H7 (cell line): ENCODE results near the gene METTL24. TPM values are rescaled to one million over a fixed set of nuclear protein-coding genes. Genes with fewer than 3 reads are reported as not detected.
"Not testable (repeated sequence)": the region's sequence is repeated elsewhere in the genome, so short reads cannot be mapped to it uniquely, and the experiment has no call there.

Experiments
- DNase-seq: peaks from one replicate; pipeline ENCODE4 v3.0.0; 2012
- H3K27me3 ChIP-seq: 2 replicates; pipeline ENCODE4 v1.6.0; 2011; ENCODE audit warnings: mild to moderate bottlenecking, low read length; ENCODE audit not compliant: control insufficient read depth, insufficient read depth
- H3K36me3 ChIP-seq: replicated peaks from 2 replicates; pipeline ENCODE4 v1.5.1; 2011; ENCODE audit warnings: low read length; ENCODE audit not compliant: control insufficient read depth, insufficient read depth
- H3K4me3 ChIP-seq: 2 replicates; pipeline ENCODE4 v1.5.1; 2011; ENCODE audit warnings: low read depth, mild to moderate bottlenecking, control low read depth, low read length, moderate library complexity; ENCODE audit not compliant: insufficient read depth
- total RNA-seq: library from RNA; depleted of rRNA; stranded (reverse); fragments of >200 nt; shearing (Covaris generic); gene quantifications from 2 replicates; pipeline ENCODE4 v1.2.3, GENCODE V29; 2014

The METTL24 gene
- total RNA-seq, 1 experiment from 2014 or later, result 0.69 TPM

DNA sequence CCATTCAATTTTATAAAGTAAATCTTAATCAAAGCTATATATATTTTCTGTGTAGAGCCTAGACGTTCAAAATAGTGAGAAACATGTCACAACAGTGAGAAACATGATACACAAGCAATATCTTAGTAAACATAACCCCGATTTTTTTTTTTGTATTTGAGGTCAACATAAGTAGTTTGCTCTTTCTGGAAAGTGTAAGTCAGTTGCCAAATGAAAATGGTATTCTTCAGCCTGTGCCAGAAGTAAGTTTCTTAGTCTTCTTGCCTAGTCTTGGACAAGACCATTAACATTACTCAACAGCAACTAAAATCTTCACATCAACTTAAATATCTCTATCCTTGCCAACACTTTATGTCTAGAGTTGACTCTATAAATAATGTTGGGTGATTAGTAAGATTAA, 59.7 kb downstream of the METTL24 start:
- Histone ChIP-seq H3K36me3 (no peaks in the 10 kb centered on the region), H3K27me3 (no peaks in the 10 kb centered on the region), H3K4me3 (no peak overlapping the region)
- no peak for DNase-seq

DNA sequence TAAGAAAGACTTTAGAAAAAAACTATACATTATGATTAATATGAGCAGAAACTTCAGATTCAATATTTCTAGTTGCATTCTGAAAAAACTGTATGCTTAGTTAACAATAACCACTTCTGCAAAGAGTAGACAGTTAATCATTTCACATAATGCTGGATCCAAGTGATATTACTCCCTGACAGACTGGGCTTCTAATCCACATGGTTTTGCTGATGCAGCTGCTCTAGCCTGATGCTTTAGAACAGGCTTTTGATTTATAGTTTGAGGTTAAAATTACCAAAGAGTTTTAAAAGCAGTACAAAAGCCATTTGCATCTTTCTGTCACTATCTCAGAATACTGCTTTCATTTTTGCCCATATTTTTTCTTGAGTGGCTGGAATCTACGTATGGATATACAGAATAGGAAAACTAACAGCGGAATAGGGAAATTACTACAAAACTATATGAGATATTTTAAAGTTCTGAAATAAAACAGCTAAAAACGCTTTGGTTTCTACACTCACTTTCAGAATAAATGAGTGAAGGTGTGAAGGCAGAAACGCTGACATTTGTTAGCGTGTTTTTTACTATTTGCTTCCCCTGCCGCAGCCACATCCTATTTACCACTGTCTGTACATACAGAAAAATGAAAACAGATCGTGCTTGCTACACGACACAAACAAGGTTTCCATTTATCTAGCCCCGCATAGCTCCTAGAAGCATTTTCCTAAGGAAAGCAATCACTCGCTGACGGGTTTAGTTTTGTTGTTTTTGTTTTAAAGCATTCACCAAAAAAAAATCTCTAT, 61.7 kb downstream of the METTL24 start:
- Histone ChIP-seq H3K4me3 (no peak overlapping the region), H3K27me3 (no peaks in the 10 kb centered on the region), H3K36me3 (no peaks in the 10 kb centered on the region)
- no peak for DNase-seq

- DNase-seq, result no peak
- no peaks in the 10 kb centered on the region for H3K27me3 ChIP-seq
- no peaks in the 10 kb centered on the region for H3K36me3 ChIP-seq
- H3K4me3 ChIP-seq, result no peak overlapping the region
Observed at GRCh38 chr6:110295451-110296165, 62.5 kb downstream of the METTL24 start.

DNA sequence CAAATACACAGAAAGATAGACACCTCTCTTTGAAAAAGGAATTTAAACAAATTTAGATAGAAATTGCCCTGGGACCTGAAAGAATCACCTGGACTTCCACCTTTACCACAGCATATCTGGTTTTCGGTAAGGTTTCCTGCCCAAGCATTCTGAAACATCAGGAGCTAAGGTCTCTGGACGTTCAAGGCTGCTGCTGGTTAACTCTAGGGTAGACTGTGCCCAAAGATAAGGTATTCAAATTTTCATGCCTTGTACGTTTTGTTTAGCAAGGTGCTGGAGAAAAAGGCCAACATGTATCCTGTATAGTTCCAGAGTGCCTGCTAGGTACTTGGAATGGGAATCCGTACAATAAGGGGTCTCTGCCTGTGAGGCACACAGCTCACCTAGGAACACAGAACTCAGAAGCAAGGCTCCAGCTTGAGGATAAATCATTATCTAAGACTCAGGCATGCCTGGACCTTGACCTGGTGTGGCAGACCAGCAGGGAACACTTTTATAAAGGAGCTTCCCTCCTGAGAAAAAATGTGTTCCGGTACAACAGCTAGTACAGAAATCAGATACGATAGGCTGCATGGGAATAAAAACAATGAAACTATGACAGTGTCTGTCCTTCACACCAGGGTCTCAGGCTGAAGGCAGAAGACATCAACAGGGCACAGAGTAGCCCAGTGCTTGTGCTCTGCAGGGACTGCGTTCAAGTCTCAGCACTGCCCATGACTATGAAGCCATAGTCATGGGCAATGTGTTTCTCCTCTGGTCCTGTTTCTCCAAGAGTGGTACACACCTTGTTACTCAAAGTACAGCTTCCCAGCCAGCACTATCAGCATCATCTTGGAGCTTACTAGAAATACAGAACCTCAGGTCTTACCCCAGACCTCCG, 70.4 kb downstream of the METTL24 start:
- H3K4me3 ChIP-seq, result no peak overlapping the region
- no peaks in the 10 kb centered on the region for H3K27me3 ChIP-seq
- no peaks in the 10 kb centered on the region for H3K36me3 ChIP-seq
- DNase-seq, result no peak

- DNase-seq, result no peak
- H3K4me3 ChIP-seq, result no peak overlapping the region
- H3K36me3 ChIP-seq, result no peaks in the 10 kb centered on the region
- no peaks in the 10 kb centered on the region for H3K27me3 ChIP-seq
Observed at GRCh38 chr6:110285306-110286060, 72.7 kb downstream of the METTL24 start.

DNA sequence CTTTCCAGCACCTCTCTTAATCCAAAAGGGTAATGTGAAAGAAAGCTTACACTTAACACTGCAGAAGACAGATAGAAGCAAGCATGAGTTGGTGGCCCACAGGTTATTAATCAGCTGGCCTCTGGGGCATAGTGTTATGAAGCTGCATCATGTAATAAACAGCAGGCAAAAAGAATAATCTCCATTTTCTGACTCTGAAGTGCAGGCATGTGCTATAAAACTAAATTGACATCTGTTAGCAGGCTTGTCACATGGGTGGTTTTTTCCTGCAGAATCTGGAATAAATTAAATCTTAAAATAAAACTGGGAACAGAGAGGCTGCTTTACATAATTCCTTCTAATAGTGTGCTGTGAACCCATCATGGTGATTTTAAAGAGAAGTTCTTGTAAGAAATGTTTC, 73.3 kb downstream of the METTL24 start:
- no peaks in the 10 kb centered on the region for H3K27me3 ChIP-seq
- no peaks in the 10 kb centered on the region for H3K36me3 ChIP-seq
- DNase-seq, result no peak
- no peak overlapping the region for H3K4me3 ChIP-seq

DNA sequence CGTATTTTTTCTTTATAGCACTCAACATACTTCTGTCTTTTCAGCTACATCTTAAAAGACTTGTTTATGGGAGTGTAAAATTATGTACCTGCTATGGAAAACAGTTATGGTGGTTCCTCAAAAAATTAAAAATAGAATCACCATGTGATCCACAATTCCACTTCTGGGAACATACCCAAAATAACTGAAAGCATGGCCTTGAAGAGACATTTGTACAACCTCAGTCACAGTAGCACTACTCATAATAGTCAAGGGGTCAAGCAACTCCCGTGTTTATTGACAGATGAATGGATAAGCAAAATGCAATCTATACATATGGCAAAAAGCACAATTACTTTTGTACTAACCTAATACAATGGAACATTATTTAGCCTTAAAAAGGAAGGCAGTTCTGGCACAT, 74.5 kb downstream of the METTL24 start:
- Histone ChIP-seq H3K4me3 (no peak overlapping the region), H3K36me3 (no peaks in the 10 kb centered on the region), H3K27me3 (no peaks in the 10 kb centered on the region)
- no peak for DNase-seq

DNA sequence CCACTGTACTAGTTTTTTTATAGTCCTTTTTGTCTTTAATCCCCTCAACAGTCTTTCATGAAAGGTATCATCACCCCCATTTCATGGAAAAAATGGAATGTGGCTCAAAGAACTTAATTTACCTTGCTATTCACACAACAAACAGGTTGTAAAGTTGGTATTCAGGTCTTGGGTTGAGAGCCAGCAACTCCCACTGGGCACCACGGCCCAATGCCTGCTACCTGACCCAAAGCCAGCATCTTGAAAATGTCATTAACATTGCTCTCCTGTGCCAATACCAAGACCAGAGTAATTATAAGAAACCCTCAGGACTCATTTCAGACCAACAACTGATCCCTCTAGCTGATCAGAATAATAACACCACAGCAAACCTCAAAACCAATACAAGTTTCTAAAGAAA, 75.7 kb downstream of the METTL24 start:
- no peaks in the 10 kb centered on the region for H3K27me3 ChIP-seq
- H3K36me3 ChIP-seq, result no peaks in the 10 kb centered on the region
- DNase-seq, result no peak
- H3K4me3 ChIP-seq, result no peak overlapping the region

DNA sequence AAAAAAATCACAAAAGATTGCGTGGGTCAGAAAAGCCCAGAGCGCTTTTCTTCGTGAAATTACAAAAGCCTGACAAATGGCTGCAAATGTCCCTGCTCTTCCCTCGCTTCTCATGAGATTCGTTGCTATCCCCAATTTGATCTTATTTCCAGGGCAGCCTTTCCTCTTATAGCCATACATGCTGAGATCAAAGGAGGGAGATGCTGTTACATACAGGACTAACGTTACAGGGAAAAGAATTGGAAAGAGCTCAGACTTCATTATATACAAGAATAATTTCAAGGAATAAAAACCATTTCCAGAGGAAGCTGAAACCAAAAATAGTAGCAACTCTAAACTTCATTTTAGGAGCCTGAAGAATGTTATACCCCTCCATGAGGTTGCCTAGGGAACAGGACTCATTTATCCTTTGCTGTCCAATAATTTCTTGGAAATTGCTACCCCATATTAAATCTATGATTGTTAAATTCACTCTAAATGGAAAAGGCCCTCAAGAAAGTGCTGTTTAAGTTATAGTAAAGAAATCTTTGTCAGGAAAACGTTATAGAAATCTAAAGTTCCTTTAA, 81.0 kb downstream of the METTL24 start:
- Histone ChIP-seq H3K27me3 (no peaks in the 10 kb centered on the region), H3K4me3 (no peak overlapping the region)

DNA sequence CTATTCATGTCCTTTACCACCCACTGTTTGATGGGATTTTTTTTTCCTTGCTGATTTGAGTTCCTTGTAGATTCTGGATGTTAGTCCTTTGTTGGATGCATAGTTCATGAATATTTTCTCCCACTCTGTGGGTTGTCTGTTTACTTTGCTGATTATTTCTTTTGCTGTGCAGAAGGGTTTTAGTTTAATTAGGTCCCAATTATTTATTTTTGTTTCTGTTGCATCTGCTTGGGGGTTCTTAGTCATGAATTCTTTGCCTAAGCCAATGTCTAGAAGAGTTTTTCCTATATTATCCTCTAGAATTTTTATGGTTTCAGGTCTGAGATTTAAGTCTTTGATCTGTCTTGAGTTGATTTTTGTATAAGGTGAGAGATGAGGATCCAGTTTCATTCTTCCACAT, 85.4 kb downstream of the METTL24 start:
- H3K27me3 ChIP-seq, H3K4me3 ChIP-seq, DNase-seq, H3K36me3 ChIP-seq: not testable (repeated sequence)

More for the DNA sequence above, 81.0 kb downstream of the METTL24 start:
- no peak for DNase-seq
- H3K36me3 ChIP-seq, result no peaks in the 10 kb centered on the region

DNA sequence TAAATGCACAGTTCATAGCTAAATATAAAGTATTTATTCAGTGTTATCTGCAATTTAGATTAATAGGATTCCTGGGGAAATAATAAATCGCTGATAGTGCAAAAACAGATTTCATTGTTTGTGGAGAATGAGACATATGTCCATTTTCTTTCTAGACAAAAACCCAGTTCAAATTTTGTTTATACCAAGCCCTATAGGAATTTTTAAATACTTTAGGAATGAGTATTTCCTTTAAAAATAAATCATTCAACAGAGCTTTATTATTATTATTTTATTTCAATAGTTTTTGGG, 86.5 kb downstream of the METTL24 start:
- Histone ChIP-seq H3K27me3 (no peaks in the 10 kb centered on the region), H3K4me3 (no peak overlapping the region), H3K36me3 (no peaks in the 10 kb centered on the region)
- DNase-seq, result no peak

DNA sequence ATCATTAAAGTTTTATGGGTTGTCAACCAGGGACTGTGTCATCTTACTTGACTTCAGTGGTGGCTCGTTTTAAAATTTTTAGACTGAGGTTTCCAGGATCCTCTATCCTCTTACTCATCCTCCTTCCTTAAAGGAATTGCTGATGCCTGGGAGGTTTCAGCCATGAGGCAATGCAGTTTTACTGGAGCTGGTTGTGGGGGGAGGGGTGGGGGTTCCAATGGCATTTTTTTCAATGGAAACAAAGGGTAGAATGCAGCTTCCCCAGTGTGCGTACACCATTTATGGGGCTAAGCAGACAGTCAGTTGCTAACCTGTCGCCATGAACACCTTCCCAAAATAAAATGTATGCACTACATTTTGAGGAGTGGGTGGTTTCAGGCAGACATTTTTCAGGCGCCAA, 88.0 kb downstream of the METTL24 start:
- H3K27me3 ChIP-seq, result no peaks in the 10 kb centered on the region
- no peaks in the 10 kb centered on the region for H3K36me3 ChIP-seq
- H3K4me3 ChIP-seq, result no peak overlapping the region
- peak; percentile 18 for DNase-seq

GRCh38 chr6:110269623-110270022, 88.5 kb downstream of the METTL24 start:
- no peak for DNase-seq
- no peaks in the 10 kb centered on the region for H3K36me3 ChIP-seq
- H3K27me3 ChIP-seq, result no peaks in the 10 kb centered on the region
- H3K4me3 ChIP-seq, result no peak overlapping the region

DNA sequence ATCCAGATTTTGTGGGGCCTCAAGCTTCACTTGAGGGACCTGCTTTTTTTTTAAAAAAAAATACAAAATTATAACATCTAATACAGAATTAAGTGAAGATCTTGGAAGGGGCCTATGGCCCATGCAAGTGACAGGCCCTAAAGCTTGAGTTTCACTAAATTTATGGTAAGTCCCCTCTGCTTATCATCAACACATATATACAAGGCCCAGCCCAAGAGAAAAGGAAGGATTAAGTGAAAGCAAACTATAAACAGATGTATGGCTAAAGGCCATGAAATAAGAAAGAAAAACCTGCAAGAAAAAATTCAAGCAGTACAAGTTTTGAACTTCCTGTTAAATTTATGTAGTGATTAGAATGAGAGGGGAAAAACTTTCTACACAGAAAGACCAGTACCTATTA, 91.2 kb downstream of the METTL24 start:
- no peaks in the 10 kb centered on the region for H3K27me3 ChIP-seq
- H3K36me3 ChIP-seq, result no peaks in the 10 kb centered on the region
- no peak overlapping the region for H3K4me3 ChIP-seq
- no peak for DNase-seq
